ENCODE results near the gene PHETA1.

Gene PHETA1, protein sequence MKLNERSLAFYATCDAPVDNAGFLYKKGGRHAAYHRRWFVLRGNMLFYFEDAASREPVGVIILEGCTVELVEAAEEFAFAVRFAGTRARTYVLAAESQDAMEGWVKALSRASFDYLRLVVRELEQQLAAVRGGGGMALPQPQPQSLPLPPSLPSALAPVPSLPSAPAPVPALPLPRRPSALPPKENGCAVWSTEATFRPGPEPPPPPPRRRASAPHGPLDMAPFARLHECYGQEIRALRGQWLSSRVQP

DNA sequence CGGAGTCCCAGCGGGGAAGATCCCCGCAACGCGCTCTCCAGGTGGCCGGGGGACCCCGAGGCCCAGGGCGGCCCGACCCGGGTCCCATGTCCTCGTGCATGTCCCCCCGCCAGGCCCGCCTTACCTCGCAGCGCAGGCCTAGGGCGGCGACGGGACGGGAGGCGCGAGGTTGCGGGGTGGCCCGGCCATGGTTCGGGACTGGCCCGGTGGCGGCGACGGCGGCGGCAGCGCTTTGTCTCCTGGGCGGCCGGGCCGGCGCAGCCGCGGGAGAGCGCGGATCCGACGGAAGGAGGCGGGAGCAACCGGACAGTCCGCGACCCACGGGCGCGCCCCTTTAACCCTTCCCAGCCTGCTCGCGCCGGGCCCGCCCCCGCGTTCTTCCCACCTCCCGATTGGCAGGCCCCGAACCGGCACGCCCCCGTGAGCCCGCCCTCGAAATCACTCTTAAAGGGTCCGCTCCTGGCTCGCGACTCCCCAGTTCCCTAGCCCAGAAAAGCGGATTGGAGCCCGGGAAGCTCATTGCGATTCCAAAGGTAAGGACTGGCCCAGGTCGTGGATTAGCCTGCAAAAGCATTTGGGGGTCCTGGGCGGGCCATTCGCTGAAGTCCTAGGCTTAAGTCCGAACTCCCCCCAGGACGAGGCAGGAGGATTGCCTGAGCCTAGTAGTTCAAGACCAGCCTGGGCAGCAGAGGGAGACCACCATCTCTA, at the start of gene PHETA1:
TSS of gene PHETA1 (minus strand) at position 308 of the 708 bp plus-strand sequence. CDS start 5,668 bp downstream, outside the sequence.
- DNase-seq (ENCODE audit: low read depth in 3 of 3, low spot score in 1 of 3), result peak; percentile 29 to 71 (median 34)

DNA sequence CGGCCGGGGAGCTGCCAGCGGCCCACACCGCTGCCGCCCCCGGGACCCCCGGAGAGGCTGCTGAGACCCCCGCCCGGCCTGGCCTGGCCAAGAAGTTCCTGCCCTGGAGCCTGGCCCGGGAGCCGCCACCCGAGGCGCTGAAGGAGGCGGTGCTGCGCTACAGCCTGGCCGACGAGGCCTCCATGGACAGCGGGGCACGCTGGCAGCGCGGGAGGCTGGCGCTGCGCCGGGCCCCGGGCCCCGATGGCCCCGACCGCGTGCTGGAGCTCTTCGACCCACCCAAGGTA, 49.6 kb upstream of the PHETA1 start:
- DNase-seq (ENCODE audit: low read depth in 3 of 3, low spot score in 1 of 3), result no peak

DNA sequence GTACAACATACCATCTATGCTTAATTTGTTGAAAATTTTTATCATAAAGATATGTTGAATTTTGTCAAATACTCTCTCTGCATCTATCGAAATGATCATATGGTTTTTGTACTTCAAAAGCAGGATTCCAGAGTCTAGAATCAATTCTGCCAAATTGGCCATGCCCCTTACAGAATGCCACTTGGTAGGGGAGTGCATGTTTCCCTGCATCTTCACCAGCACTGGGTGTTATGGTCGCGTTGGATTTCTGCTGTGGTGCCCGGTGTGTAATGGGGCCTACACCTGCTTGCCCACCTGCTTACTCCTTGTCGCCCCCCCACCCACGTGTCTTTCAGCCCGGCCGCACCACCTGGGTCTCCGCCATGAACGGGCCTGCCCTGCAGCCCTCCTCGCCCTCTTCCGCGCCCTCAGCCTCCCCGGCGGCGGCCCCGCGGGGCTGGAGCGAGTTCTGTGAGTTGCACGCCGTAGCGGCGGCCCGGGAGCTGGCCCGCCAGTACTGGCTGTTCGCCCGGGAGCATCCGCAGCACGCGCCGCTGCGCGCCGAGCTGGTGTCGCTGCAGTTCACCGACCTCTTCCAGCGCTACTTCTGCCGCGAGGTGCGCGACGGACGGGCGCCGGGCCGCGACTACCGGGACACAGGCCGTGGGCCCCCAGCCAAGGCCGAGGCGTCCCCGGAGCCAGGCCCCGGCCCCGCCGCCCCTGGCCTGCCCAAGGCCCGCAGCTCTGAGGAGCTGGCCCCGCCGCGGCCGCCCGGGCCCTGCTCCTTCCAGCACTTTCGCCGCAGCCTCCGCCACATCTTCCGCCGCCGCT, 49.1 kb upstream of the PHETA1 start:
- DNase-seq (ENCODE audit: low read depth in 3 of 3, low spot score in 1 of 3), result no peak

DNA sequence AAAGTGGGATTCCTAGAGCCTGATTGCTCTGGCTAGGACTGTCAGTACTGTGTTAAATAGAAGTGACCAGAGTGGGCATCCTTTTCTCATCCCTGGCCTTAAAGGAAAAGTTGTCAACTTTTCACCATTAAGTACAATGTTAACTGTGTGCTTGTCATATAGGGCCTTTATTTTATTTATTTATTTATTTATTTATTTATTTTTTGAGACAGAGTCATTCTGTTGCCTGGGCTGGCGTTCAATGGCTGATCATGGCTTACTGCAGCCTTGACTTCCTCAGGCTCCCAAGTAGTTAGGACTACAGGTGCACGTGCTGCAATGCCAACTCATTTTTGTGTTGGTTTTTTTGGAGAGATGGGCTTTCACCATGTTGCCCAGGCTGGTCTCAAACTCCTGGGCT, 48.4 kb upstream of the PHETA1 start:
- DNase-seq (ENCODE audit: low read depth in 3 of 3, low spot score in 1 of 3), result no peak

DNA sequence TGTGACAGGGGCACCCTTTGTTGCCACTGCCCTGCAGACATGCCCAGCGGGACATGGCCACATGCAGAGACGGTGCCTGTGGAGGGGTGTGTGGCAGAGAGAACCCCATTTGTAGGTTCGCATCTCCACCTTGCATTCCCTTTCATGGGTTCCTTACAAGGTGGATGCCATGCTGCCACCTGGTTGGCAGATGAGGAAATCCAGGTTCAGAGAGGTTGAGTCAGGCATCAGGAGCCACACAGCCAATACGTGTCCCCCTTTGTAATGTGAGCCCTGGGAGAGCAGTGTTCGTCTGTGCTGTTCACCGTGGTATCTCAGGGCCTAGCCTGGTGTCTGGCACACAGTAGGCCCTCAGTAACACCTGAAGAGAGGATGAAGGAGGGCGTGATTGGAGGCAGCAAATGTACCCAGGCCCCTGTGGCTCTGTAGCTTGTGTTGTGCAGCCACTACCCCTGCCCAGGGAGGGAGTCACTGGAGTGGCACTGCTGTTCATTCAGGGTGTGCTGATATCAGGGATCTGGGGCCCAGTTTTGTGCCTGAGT, 45.9 kb upstream of the PHETA1 start:
- no peak for DNase-seq (ENCODE audit: low read depth in 3 of 3, low spot score in 1 of 3)

DNA sequence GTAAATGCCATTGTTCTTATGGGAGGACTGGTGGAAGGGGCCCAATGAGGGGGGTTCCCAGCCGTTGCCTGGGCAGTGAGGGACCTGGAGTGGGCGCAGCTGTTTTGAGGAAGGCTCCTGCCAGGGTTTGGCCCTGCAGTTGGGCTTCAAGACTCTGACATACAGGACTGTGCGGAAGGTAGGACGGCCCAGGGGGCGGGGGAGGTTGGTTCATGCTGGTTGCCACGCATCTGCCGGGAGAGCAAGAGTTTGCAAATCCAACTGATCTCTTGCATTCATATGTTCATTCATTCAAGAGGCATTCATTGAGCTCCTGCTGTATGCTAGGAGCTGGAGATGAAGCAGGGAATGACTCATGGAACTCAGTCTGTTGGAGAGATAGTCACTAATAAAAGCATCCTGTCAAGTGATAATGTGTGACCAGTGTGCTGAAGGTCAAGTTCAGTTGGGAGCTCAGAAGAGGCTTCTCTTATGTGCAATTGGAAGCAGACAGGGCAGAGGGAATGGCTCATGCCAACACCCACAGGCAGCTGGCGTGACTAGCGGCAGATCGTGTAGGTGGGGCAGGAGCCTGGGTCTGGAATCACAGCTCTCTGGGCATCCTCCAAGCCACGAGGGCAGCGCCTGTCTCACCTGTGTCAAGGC, 44.7 kb upstream of the PHETA1 start:
- DNase-seq (ENCODE audit: low read depth in 3 of 3, low spot score in 1 of 3), result no peak

DNA sequence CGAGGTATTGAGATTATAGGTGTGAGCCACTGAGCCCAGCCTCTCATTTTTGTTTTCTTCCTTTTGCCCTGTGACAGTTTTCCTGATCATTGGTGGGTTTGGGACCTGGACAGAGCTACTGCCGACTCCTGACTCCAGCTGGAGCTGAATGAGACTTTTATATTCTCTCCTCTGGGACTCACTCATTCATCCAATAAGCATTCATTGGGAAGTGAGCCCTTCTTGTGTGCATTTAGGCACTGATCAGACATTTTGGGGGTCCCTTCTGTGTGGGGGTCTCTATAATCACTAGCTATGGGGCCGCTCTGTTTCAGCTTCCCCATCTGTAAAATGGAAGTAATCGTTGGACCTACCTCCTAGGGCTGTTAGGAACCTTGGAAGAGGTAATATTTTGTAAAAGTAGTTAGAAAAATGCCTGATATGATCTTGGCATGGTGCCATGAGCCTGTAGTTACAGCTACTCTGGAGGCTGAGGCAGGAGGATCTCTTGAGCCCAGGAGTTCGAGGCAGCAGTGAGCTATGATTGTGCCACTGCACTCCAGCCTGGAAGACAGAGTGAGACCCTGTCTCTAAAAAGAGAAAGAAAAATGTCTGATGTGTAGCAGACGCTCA, 44.0 kb upstream of the PHETA1 start:
- no peak for DNase-seq (ENCODE audit: low read depth in 3 of 3, low spot score in 1 of 3)

DNA sequence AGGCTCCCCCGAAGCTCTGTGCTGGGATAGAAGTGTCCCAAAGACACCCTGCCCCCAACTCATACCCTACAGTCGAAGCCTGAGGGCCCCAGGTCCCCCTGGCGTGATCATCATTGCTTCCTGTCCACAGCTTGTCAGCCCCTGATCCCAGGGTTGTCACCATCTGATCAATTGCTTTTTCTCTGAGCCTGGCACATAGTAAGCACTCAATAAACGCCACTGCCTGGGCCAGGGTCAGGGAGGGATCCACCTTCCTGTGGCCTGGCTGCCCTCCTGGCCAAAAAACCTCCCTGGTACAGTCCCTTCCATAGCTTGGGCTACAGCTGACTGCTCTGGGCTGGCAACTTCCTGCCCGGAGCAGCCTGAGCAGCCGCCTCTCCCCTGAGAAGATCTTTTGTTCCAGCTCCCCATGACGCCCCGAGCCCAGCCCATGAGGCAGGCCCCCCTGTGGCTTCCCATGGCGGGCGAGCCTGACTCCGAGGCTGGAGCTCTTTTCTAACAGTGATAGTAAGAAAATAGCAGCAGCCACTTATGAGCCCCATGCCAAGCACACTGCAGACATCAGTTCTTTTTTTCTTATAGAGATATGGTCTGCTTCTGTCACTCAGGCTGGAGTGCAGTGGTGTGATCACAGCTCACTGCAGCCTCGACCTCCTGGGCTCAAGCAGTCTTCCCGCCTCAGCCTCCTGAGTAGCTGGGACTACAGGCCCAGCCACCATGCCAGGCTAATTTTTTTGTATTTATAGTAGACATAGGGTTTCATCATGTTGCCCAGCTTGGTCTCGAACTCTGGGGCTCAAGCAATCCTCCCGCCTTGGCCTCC, 43.3 kb upstream of the PHETA1 start:
- no peak for DNase-seq (ENCODE audit: low read depth in 3 of 3, low spot score in 1 of 3)

DNA sequence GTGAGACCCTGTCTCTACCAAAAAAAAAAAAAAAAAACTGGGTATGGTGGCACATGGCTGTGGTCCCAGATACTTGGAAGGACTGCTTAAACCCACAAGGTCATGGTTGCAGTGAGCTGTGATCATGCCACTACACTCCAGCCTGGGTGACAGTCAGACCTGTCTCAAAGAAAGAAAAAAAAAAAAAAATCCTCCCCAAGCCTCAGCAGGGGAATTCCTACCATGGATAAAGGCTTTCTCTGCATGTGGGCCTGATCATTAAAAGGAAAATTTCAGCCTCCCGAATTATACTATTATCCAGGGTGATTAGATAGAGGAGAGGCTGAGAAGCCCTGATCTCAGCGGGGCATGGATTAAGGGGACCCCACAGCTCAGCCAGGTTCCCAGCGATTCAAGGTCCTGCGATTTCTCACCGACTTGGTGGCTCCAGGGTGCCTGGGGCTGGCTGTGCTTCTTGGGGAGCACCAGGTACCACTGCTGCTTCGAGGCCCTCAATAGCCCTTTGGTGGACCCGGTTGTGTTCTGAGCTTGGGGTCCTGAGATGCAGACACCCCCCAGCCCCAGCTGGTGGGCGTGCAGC, 42.4 kb upstream of the PHETA1 start:
- no peak for DNase-seq (ENCODE audit: low read depth in 3 of 3, low spot score in 1 of 3)

DNA sequence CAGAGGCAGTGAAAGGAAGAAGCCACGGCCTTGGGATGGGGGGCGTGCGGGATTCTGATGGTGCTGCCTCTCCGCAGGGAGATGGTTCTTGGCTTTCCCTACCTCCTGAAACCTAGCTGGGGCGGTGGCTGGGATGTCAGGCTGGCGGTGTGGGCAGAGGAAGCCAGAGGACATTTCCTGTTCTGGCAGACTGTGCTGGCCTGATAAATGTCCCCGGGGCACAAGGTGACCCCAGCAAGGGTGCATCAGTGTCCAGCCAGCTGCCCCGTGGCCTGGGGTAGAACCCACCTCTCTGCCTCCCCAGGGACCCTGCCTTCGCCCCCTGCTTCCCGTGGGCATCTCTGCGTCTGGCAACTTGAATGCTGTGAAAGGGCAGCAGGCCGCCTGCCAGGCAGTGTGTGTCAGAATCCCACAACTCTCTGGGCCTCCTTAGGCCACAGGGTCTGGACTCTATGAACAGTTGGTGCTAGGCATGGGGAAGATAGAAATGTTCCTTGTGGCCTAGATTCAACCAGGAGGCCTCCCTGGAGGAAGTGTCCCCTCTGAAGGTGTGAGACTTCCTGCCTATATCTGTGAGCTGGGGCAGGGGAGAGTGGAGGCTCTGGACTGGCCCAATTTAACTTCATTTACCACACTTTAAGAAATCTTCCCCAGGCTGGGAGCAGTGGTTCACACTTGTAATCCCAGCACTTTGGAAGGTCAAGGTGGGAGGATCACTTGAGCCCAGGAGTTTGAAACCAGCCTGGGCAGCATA, 41.7 kb upstream of the PHETA1 start:
- DNase-seq (ENCODE audit: low read depth in 3 of 3, low spot score in 1 of 3), result no peak

DNA sequence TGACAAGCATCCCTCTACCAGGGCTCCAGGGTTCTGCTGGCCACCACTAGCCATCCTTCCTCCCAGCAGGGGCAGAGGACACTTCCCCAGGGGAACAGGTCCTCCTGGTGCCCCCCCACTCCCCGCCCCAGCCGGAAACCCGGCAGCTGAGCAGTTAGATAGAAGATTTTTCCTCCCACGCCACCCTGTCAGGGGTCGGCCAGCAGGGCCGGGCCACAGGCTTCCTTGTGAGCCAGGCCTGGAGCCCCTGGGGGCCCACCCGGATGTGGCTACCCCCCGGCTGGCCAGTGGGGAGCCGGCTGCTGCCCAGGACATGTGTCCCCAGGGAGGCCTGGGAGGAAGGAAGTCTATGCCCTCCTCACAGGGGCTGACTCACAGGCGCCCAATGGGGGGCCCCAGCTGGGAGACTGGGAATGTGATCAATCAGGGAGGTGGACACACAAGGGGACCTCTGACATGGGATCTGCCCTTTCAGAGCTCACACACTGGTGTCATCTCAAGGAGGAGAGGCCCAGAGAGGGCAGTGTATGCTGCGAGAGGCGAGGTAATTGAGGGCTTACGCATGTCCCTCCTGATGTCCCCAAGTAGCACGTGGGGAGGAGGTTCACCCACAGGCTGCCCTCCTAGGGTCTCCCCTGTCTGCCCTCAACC, 41.0 kb upstream of the PHETA1 start:
- DNase-seq (ENCODE audit: low read depth in 3 of 3, low spot score in 1 of 3), result no peak

DNA sequence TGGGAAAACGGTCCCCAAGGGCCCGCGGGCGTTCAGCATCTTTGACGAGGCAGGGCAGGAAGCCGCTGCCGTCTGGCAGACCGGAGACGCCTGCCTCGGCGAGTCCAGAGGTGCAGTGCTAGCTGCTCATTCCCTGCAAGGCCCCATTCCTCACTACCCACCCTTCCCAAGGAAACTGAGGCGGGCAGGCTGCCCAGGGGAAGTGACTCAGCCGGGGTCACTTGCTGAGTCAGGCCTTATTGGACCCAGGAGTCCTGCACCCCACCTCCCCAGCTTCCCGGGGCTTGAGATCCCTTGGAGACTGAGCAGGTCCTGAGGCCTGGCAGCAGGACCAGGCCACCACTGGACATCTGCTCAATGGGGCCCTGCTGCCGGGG, 40.5 kb upstream of the PHETA1 start:
- DNase-seq (ENCODE audit: low read depth in 3 of 3, low spot score in 1 of 3), result no peak

DNA sequence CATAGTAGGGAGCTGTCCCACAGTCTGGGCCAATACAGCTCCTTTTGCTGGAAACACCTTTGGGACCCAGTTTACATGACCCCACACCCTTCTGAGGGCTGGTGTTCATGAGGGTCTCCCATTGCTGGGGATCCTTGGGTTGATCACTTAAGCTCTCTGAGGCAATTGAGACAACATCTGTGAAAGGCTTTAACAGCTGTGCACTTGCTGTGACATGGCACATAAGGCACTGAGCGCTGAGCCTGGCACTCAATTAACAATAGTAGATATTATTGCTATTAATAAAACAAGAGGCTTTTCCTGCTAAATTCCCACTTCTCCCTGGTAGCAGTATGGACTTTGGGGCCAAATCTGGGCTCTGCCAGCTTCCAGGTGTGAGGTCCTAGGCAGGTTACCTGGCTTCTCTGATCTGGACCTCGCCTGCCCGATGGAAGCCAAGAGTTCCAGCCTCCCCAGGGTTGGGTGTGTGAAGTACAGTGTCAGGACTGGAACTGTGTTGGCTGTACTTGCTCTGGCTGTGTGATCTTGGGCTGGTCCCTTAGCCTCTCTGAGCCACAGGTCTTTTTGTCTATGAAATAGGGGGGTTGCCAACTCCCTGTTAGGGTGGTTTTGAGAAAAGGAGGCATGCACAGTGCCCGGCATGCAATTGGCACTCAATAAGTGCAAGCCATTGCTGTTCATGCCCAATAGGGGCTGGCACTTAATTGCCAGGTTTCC, 39.9 kb upstream of the PHETA1 start:
- no peak for DNase-seq (ENCODE audit: low read depth in 3 of 3, low spot score in 1 of 3)

DNA sequence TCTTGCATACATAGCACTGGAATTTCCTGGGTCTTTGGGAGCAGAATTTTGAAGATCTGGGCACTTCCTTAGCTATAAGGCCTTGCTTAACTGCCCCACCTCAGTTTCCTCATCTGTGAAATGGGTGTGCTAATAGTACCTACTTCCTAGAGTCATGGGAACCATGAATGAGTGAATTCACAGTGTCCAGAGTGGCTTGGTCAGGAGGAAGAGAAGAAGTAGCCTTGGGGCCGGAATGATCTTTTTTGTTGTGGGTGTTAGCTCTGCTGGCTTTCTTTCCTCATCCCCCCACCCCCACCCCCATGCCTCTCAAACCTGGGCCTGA, 39.2 kb upstream of the PHETA1 start:
- no peak for DNase-seq (ENCODE audit: low read depth in 3 of 3, low spot score in 1 of 3)

DNA sequence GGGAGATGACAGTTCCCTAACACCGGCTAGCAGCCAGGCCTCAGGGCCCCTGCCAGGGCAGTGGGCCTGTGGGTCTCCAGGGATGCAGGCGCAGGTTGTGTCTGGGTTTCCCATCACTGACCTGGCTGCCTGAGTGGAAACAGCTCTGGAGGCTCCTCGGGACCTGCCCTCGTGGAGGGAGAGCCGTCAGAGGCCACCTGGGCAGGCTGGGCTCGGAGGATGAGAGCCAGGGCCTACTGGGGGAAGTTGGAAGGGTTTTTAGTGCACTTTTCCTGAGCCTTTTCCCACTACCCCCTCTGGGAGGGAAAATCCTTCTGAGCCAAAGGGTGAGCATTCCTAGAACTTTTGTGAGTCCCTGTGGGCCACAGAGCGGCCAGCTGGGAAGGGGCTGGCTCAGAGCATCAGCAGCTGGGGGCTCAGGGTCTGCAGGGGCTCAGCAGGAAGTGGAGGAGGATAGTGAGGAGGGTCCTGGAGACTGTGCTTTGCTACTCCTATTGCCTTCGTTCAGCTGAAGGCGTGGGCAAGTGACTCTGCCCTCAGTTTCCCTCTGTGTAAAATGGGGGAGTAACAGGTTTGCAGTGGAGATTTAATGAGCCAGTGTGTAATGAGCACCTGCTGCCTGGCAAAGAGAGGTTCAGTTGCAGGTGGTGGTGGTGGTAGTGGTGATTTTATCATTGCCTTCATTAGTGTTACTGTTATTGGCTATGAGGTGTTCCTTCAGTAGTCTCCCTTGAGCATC, 38.7 kb upstream of the PHETA1 start:
- DNase-seq (ENCODE audit: low read depth in 3 of 3, low spot score in 1 of 3), result no peak

DNA sequence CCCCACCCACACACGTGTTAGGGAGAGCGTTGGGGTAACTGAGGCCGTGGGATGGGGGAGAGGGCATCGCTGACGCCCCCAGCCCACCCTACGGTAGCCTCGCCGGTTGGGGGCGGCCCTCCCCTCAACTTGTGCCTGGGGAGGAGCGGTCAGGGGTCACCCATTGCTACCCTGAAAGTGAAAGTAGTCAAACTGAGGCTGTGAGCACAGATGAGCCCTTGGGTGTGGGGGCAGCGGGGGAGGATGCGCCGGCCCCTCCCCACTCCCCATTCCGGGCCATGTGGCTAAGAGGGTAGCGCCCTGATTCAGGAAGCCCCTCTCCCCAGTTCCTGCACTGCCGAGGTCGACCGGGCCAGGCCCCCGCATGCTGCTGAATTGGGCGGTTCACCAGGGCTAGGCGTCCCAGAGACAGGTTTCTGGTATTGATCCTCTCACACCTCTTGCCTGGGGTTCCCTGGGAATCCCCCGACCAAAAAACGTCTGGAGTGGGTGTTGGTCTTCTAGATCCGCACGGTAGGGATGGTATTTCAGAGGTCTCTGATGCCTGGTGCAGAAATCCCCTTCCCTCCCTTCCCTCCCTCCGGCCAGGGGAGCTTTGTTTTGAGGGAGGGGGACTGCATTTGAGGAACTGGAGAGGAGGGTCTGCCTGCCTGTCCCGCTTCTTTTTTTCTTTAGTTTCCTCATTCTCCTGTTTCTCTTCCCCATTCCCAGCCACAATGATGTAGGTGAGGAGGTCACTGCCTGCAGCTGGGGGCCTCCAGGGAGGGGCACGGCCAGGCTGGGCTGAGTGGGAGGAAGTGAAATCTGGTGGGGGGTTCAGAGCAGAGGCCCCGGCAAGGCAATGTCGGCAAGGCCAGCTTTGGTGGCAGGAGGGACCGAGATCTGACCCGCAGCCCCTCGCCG, 37.8 kb upstream of the PHETA1 start:
- DNase-seq (ENCODE audit: low read depth in 3 of 3, low spot score in 1 of 3), result no peak
